Hepatocyte (in vitro differentiated cells): ENCODE results near the gene OXER1. TPM values are rescaled to one million over a fixed set of nuclear protein-coding genes. Genes with fewer than 3 reads are reported as not detected.

Experiments used
- DNase-seq: peaks from one replicate; pipeline ENCODE4 v3.0.0-alpha.2; 2016; ENCODE audit warnings: low spot score
- H2AFZ ChIP-seq: fragments of 200-600 bp; sonication (generic); 2 replicates; pipeline ENCODE4 v1.6.0; 2016; ENCODE audit warnings: antibody characterized with exemption, mild to moderate bottlenecking
- H3K27ac ChIP-seq: fragments of 200-600 bp; sonication (generic); 2 replicates; pipeline ENCODE4 v1.5.1; 2016; ENCODE audit warnings: mild to moderate bottlenecking
- H3K27me3 ChIP-seq: fragments of 200-600 bp; sonication (generic); 2 replicates; pipeline ENCODE4 v1.6.1; 2016
- H3K36me3 ChIP-seq: fragments of 200-600 bp; sonication (generic); replicated peaks from 2 replicates; pipeline ENCODE4 v1.5.1; 2016; ENCODE audit warnings: low read depth; ENCODE audit not compliant: insufficient read depth
- H3K4me1 ChIP-seq: fragments of 200-600 bp; sonication (generic); 2 replicates; pipeline ENCODE4 v1.5.1; 2016; ENCODE audit warnings: mild to moderate bottlenecking, moderate library complexity; ENCODE audit not compliant: insufficient read depth
- H3K4me2 ChIP-seq: fragments of 200-600 bp; sonication (generic); 2 replicates; pipeline ENCODE4 v1.6.0; 2016
- H3K4me3 ChIP-seq: fragments of 200-600 bp; sonication (generic); 2 replicates; pipeline ENCODE4 v1.5.1; 2016; ENCODE audit warnings: mild to moderate bottlenecking
- H3K79me2 ChIP-seq: fragments of 200-600 bp; sonication (generic); 2 replicates; pipeline ENCODE4 v1.6.0; 2017; ENCODE audit warnings: mild to moderate bottlenecking
- H3K9me2 ChIP-seq: fragments of 200-600 bp; sonication (generic); replicated peaks from 2 replicates; pipeline ENCODE4 v1.6.0; 2017; ENCODE audit warnings: mild to moderate bottlenecking; ENCODE audit not compliant: insufficient read depth
- H3K9me3 ChIP-seq: fragments of 200-600 bp; sonication (generic); 2 replicates; pipeline ENCODE4 v1.5.1; 2016; ENCODE audit warnings: low read depth, mild to moderate bottlenecking
- H4K20me1 ChIP-seq: fragments of 200-600 bp; sonication (generic); 2 replicates; pipeline ENCODE4 v1.6.0; 2016; ENCODE audit warnings: mild to moderate bottlenecking; ENCODE audit not compliant: insufficient read depth, poor library complexity, severe bottlenecking
- CTCF ChIP-seq: fragments of 200-600 bp; sonication (generic); IDR thresholded peaks from 2 replicates; pipeline ENCODE4 v1.5.1; 2016; ENCODE audit warnings: antibody characterized with exemption, mild to moderate bottlenecking; ENCODE audit not compliant: poor library complexity
- EZH2 ChIP-seq: fragments of 200-600 bp; sonication (generic); IDR thresholded peaks from 2 replicates; pipeline ENCODE4 v1.6.1; 2016; ENCODE audit warnings: antibody characterized with exemption, mild to moderate bottlenecking, borderline replicate concordance
- EZH2phosphoT487 ChIP-seq: fragments of 200-600 bp; sonication (generic); IDR thresholded peaks from one replicate; pipeline ENCODE4 v1.6.1; 2018; ENCODE audit warnings: antibody characterized with exemption, mild to moderate bottlenecking, low read depth, moderate library complexity; ENCODE audit not compliant: unreplicated experiment, severe bottlenecking
- WGBS: methylation state at CpG from one replicate; pipeline ENCODE4 v1.1.6; 2016; ENCODE audit warnings: low lambda C conversion rate; ENCODE audit errors: missing lambda C conversion rate; 5-methylcytosine and 5-hydroxymethylcytosine counted together
- polyA plus RNA-seq: library from polyadenylated mRNA; unstranded; fragments of >200 nt; fragmentation: Nextera tagmentation; extraction: Ambion mirVana; gene quantifications from 2 replicates; pipeline ENCODE4 v1.2.1, GENCODE V29; 2016
- total RNA-seq: library from RNA; depleted of rRNA; stranded (reverse); fragments of >200 nt; gene quantifications from 2 replicates; pipeline ENCODE4 v1.2.3, GENCODE V29; 2014

Gene OXER1
- total and polyA plus RNA-seq, 2 experiments from 2014 or later: 5.1 to 9.5 TPM

GRCh38 chr2:42761554-42761953, 2.4 kb downstream of the OXER1 start:
- DNase-seq: no peak
- H3K27ac ChIP-seq: no peak overlapping the region

GRCh38 chr2:42758751-42759150, 5.2 kb downstream of the OXER1 start:
- H3K27ac ChIP-seq: no peak overlapping the region
- H3K79me2 ChIP-seq: no peaks in the 10 kb centered on the region
- no peaks in the 10 kb centered on the region for H3K9me3 ChIP-seq
- no peak overlapping the region for H2AFZ ChIP-seq
- no peaks in the 10 kb centered on the region for H3K9me2 ChIP-seq
- no peaks in the 10 kb centered on the region for H3K27me3 ChIP-seq
- H3K36me3 ChIP-seq: no peaks in the 10 kb centered on the region
- 91% methylated on average over 1 of the region's 1 CpG for WGBS
- H3K4me2 ChIP-seq: no peak overlapping the region
- TF ChIP-seq EZH2phosphoT487 (no peak), CTCF (no peak), EZH2 (no peak)
- H3K4me1 ChIP-seq: peaks cover 5% of the 10 kb centered on the region
- DNase-seq: no peak
- H4K20me1 ChIP-seq: no peaks in the 10 kb centered on the region
- H3K4me3 ChIP-seq: no peak overlapping the region

More at GRCh38 chr2:42761554-42761953, 2.4 kb downstream of the OXER1 start:
- WGBS: 90% methylated on average over 9 of the region's 9 CpGs
- Histone ChIP-seq H3K9me3 (no peaks in the 10 kb centered on the region), H3K36me3 (no peaks in the 10 kb centered on the region), H3K4me3 (no peak overlapping the region), H3K79me2 (no peaks in the 10 kb centered on the region), H3K4me1 (no peaks in the 10 kb centered on the region), H4K20me1 (no peaks in the 10 kb centered on the region), H3K4me2 (no peak overlapping the region), H2AFZ (no peak overlapping the region), H3K9me2 (no peaks in the 10 kb centered on the region), H3K27me3 (no peaks in the 10 kb centered on the region)
- TF ChIP-seq EZH2 (no peak), EZH2phosphoT487 (no peak), CTCF (no peak)

GRCh38 chr2:42757981-42758740, 5.8 kb downstream of the OXER1 start:
- no peak for DNase-seq
- Histone ChIP-seq H3K4me3 (no peak overlapping the region), H3K9me3 (no peaks in the 10 kb centered on the region), H3K27ac (no peak overlapping the region), H4K20me1 (no peaks in the 10 kb centered on the region), H2AFZ (no peak overlapping the region), H3K79me2 (no peaks in the 10 kb centered on the region), H3K4me1 (peaks cover 5% of the 10 kb centered on the region), H3K27me3 (no peaks in the 10 kb centered on the region), H3K36me3 (no peaks in the 10 kb centered on the region), H3K9me2 (no peaks in the 10 kb centered on the region), H3K4me2 (no peak overlapping the region)
- WGBS: 89% methylated on average over 4 of the region's 4 CpGs
- TF ChIP-seq EZH2 (no peak), EZH2phosphoT487 (no peak), CTCF (no peak)
